ENCODE data around the gene CCDC192. TPM values are rescaled to one million over a fixed set of nuclear protein-coding genes. Genes with fewer than 3 reads are reported as not detected.
"Not testable (repeated sequence)": the region's sequence is repeated elsewhere in the genome, so short reads cannot be mapped to it uniquely, and the experiment has no call there.

CCDC192 gene
- polyA plus RNA-seq, 3 donors, result not detected

DNA sequence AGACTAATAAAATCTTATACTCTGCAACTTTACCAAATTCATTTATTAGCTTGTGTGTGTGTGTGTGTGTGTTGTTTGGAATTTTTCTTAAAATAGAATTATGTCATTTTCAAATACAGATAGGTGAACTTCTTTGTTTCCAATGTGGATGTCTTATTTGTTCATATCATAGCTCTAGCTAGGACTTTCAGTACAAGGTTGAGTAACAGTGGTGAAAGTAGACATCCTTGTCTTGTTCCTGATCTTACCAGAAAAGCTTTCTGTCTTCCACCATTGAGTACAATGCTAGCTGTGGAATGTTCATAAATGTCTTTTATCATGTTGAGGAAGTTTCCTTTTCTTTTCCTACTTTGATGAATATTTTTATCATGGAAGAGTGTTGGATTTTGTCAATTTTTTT, 74.8 kb downstream of the CCDC192 start:
- Mint-ChIP-seq H3K27ac (no peak overlapping the region), H3K27me3 (ENCODE audit: low read depth in 3 of 3) (peaks cover 0 to 2% (median 2%) of the 10 kb centered on the region in 3 donors), H3K9me3 (peaks cover 6 to 24% (median 17%) of the 10 kb centered on the region in 7 donors), H3K4me3 (no peak overlapping the region), H3K4me1 (no peaks in the 10 kb centered on the region), H3K36me3 (no peaks in the 10 kb centered on the region)
- H2AFZ ChIP-seq (ENCODE audit: insufficient read depth, low read depth, low read length, poor library complexity, severe bottlenecking), result no peak overlapping the region
- H4K20me1 ChIP-seq (ENCODE audit: insufficient read depth, low read length), result no peaks in the 10 kb centered on the region
- H3K27ac ChIP-seq (ENCODE audit: low read depth in 1 of 2, low read length in 2 of 2), result no peak overlapping the region
- TF ChIP-seq, protein P1, sequence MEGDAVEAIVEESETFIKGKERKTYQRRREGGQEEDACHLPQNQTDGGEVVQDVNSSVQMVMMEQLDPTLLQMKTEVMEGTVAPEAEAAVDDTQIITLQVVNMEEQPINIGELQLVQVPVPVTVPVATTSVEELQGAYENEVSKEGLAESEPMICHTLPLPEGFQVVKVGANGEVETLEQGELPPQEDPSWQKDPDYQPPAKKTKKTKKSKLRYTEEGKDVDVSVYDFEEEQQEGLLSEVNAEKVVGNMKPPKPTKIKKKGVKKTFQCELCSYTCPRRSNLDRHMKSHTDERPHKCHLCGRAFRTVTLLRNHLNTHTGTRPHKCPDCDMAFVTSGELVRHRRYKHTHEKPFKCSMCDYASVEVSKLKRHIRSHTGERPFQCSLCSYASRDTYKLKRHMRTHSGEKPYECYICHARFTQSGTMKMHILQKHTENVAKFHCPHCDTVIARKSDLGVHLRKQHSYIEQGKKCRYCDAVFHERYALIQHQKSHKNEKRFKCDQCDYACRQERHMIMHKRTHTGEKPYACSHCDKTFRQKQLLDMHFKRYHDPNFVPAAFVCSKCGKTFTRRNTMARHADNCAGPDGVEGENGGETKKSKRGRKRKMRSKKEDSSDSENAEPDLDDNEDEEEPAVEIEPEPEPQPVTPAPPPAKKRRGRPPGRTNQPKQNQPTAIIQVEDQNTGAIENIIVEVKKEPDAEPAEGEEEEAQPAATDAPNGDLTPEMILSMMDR (IDR thresholded peaks at IDR 0.05), result no peak
- no peaks in the 10 kb centered on the region for H3K36me3 ChIP-seq (replicated peaks in 1 of 2; ENCODE audit: control insufficient read depth in 1 of 2, insufficient read depth in 2 of 2, low read length in 2 of 2)
- no peaks in the 10 kb centered on the region for H3K79me2 ChIP-seq (ENCODE audit: insufficient read depth, low read length)
- H3K9ac ChIP-seq (ENCODE audit: insufficient read depth, low read length, poor library complexity, severe bottlenecking), result no peak overlapping the region
- H3K4me3 ChIP-seq (replicated peaks in 1 of 3; ENCODE audit: low read depth in 2 of 3, low read length in 3 of 3), result no peak overlapping the region
- DNase-seq, result no peak
- peaks cover 0 to 11% of the 10 kb centered on the region in 2 donors for H3K9me3 ChIP-seq (replicated peaks in 1 of 2; ENCODE audit: control insufficient read depth in 1 of 2, insufficient read depth in 1 of 2, low read length in 2 of 2)
- H3K27me3 ChIP-seq (ENCODE audit: control insufficient read depth in 2 of 2, insufficient read depth in 2 of 2, low read length in 2 of 2), result no peaks in the 10 kb centered on the region
- H3K4me1 ChIP-seq (ENCODE audit: control insufficient read depth in 1 of 2, insufficient read depth in 2 of 2, low read length in 2 of 2), result no peaks in the 10 kb centered on the region
- no peak overlapping the region for H3K4me2 ChIP-seq (replicated peaks; ENCODE audit: extremely low read depth, low read length, poor library complexity, severe bottlenecking)
- intact Hi-C loops (cut with micrococcal nuclease), result no loop called here

DNA sequence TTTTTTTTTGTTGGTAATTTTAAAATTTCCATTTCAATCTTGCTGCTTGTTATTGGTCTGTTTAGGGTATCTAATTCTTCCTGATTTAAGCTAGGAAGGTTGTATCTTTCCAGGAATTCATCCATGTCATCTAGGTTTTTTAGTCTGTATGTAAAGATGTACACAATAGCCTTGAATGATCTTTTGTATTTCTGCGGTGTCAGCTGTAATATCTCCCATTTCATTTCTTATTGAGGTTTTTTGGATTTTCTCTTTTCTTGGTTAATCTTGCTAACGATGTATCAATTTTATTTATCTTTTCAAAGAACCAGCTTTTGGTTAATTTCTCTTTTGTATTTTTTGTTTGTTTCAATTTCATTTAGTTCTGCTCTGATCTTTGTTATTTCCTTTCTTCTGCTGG, 79.3 kb downstream of the CCDC192 start:
- H3K27ac ChIP-seq (ENCODE audit: low read depth in 1 of 2, low read length in 2 of 2); intact Hi-C loops (cut with micrococcal nuclease); H3K27me3 ChIP-seq (ENCODE audit: control insufficient read depth in 2 of 2, insufficient read depth in 2 of 2, low read length in 2 of 2); H2AFZ ChIP-seq (ENCODE audit: insufficient read depth, low read depth, low read length, poor library complexity, severe bottlenecking); H3K4me2 ChIP-seq (replicated peaks; ENCODE audit: extremely low read depth, low read length, poor library complexity, severe bottlenecking); H3K4me1 Mint-ChIP-seq; H3K27me3 Mint-ChIP-seq (ENCODE audit: low read depth in 3 of 3); H3K79me2 ChIP-seq (ENCODE audit: insufficient read depth, low read length); DNase-seq; H3K4me1 ChIP-seq (ENCODE audit: control insufficient read depth in 1 of 2, insufficient read depth in 2 of 2, low read length in 2 of 2); H3K36me3 Mint-ChIP-seq; H3K4me3 ChIP-seq (replicated peaks in 1 of 3; ENCODE audit: low read depth in 2 of 3, low read length in 3 of 3); H4K20me1 ChIP-seq (ENCODE audit: insufficient read depth, low read length); H3K9me3 ChIP-seq (replicated peaks in 1 of 2; ENCODE audit: control insufficient read depth in 1 of 2, insufficient read depth in 1 of 2, low read length in 2 of 2); H3K36me3 ChIP-seq (replicated peaks in 1 of 2; ENCODE audit: control insufficient read depth in 1 of 2, insufficient read depth in 2 of 2, low read length in 2 of 2); H3K4me3 Mint-ChIP-seq; H3K27ac Mint-ChIP-seq; H3K9ac ChIP-seq (ENCODE audit: insufficient read depth, low read length, poor library complexity, severe bottlenecking): not testable (repeated sequence)
- no CpG with 5 or more reads among the region's 2 CpGs for WGBS (ENCODE audit: insufficient coverage)
- peaks cover 6 to 17% (median 9%) of the 10 kb centered on the region in 7 donors for H3K9me3 Mint-ChIP-seq
